Fibroblast of mammary gland (primary cell): ENCODE results near the gene PARVA.

ENCODE experiments used
- DNase-seq: peaks from one replicate; pipeline ENCODE4 v3.0.0-alpha.2; 2010; ENCODE audit warnings: low read depth
- H3K4me3 ChIP-seq: 2 replicates; pipeline ENCODE4 v1.5.1; 2011; ENCODE audit warnings: low read depth, mild to moderate bottlenecking, low read length, moderate library complexity; ENCODE audit not compliant: control insufficient read depth
- TF ChIP-seq, protein P1 (sequence below): conservative IDR thresholded peaks from 2 replicates; pipeline ENCODE4 v1.5.1; 2011; ENCODE audit warnings: low read depth, low read length, inconsistent platforms; ENCODE audit not compliant: control insufficient read depth, insufficient read depth

PARVA gene

DNA sequence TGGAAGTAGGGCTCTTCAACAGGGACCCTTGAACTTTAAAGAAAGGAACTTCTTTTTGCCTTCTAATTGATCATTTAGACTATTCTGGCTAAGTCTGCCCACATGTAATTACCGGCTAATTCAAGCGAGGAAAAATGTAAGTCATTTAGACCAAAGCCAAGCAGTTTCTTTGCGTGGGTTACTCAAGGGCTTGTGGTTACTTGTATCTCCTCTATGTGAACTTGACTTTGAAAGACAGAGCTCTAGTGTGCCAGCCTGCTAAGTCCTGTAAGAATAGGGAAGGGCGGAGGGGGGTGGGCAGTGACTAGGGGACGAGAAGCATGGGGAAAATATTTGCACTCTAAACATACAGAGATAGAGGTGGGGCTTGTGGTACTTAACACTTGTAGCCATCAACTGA lies 151.7 kb downstream of the PARVA start:
- DNase-seq, result no peak
- TF ChIP-seq, protein P1, sequence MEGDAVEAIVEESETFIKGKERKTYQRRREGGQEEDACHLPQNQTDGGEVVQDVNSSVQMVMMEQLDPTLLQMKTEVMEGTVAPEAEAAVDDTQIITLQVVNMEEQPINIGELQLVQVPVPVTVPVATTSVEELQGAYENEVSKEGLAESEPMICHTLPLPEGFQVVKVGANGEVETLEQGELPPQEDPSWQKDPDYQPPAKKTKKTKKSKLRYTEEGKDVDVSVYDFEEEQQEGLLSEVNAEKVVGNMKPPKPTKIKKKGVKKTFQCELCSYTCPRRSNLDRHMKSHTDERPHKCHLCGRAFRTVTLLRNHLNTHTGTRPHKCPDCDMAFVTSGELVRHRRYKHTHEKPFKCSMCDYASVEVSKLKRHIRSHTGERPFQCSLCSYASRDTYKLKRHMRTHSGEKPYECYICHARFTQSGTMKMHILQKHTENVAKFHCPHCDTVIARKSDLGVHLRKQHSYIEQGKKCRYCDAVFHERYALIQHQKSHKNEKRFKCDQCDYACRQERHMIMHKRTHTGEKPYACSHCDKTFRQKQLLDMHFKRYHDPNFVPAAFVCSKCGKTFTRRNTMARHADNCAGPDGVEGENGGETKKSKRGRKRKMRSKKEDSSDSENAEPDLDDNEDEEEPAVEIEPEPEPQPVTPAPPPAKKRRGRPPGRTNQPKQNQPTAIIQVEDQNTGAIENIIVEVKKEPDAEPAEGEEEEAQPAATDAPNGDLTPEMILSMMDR, result no peak
- no peak overlapping the region for H3K4me3 ChIP-seq

DNA sequence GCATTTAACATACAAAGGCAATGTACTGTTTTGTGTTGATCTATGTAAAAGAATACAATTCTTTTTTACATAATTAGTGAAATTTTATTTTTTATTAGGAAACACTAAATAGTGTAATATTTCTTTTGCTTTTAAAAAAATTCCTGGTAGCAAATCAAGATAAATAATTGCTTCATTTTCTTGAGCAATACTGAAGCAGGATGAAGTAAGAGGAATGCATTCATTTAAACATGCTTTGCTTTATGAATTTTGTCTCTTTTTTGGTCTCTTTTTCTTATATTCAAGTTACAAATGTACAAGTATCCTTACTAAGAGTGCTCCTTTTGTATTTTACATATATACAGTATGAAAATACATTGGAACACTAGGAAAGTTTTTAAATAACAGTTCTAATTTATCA lies 152.4 kb downstream of the PARVA start:
- TF ChIP-seq, protein P1, result no peak
- H3K4me3 ChIP-seq, result no peak overlapping the region
- DNase-seq, result peak; percentile 38

DNA sequence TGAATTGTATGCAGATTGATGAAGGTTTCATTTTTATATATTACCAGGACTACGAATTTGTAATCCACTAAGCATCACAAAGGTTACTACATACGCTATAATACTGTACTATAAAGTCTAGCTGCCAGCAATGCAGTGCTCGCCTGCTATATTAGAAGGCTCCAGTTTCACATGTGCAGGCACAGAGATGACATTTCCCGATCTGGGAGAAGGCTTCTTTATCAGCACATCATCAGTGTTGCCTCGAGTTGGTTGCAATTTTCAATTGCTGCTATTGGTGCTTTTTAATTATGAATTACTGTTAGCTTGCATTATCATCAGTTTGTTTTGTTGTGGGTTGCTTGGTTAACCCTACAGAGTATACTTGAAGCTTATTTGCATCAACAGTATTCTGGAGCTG lies 153.6 kb downstream of the PARVA start:
- H3K4me3 ChIP-seq, result no peak overlapping the region
- TF ChIP-seq, protein P1, result no peak
- DNase-seq, result no peak

DNA sequence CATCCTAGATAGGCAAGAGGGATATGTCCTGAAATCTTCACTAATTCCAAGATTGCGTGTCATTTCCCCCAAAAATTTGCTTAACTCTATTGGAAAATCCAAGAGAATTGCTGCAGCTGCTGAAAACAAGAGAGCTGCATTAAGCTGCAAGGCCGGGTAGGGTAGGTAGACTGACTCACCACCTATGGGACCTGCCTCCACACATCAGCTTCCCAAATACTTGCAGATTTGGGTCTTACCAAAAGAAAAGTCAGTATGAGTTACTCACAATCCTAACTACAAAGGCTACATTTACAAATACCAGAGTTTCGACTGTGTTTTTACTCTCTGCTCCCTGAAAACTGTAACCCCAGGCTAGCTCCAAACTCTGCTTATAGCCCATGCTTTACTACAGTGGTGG lies 154.3 kb downstream of the PARVA start:
- peak; percentile 71 for DNase-seq
- TF ChIP-seq, protein P1, result no peak
- no peak overlapping the region for H3K4me3 ChIP-seq

DNA sequence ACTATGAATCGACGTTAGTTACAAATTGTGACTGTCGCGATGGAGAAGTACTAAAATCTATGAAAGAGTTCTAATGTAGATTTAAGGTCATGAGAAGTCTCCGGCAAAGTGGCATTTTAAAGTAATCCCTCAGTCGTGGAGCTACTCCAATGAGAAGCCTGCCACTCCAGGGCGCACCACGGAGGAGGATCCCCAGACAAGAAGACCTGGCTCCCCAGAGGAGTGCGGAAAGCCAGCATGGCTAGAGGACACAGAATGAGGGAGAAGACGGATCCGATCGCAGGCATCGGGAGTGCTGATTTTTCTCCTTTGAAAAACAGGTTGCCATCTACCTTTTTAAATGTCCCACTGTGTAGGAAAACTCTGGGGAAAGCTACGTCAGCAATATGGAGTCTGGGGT lies 155.2 kb downstream of the PARVA start:
- TF ChIP-seq, protein P1, result no peak
- H3K4me3 ChIP-seq, result no peak overlapping the region
- DNase-seq, result no peak

DNA sequence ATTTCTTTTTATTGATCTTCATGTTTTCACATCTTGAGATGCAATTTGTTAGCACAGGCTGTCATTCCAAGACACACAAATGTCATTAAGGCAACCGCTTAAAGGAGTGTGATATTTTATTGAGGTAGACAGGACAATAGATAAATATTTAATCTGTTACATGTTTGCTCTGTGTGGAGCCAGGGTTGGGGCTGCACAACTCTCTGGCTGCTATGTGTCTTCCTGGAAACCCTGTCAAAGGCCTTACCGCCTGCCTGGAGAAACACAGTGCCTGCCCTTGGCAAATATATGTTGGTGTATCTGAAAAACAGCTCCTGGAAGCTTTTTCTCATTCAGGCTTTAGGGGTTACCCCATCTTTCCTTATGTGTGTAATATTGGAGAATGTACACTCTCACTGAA lies 157.2 kb downstream of the PARVA start:
- no peak for DNase-seq
- TF ChIP-seq, protein P1, result no peak

DNA sequence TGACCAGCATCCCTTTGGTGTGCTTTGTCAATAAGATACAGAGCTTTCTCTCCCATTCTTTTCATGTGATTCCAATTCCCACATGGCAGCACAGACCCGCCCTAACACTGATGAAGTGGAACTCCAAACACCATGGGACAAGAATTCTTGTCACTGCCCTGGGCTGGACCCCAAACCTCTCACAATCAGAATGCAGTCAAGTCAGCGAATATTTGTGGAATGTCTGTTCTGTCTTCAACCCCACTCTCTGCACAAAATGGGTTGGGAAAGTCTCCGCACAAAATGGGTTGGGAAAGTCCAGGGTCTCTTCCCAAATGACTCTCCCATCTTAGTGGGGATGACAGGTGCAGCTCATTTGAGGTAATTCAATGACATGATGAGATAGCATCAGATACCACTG lies 157.9 kb downstream of the PARVA start:
- no peak for DNase-seq
- TF ChIP-seq, protein P1, result no peak
- no peak overlapping the region for H3K4me3 ChIP-seq

More for the DNA sequence above, 157.2 kb downstream of the PARVA start:
- no peak overlapping the region for H3K4me3 ChIP-seq
